HG03139 (cell line): Measurements from ENCODE around the gene KLRD1.
A peak's percentile ranks its signal among the peaks of the same experiment; 100 is the strongest.
"Not testable (repeated sequence)": the region's sequence is repeated elsewhere in the genome, so short reads cannot be mapped to it uniquely, and the experiment has no call there.

Experiments used
- ATAC-seq: cut with Tn5 transposase; IDR thresholded peaks from one replicate; pipeline ENCODE4 v1.9.1; 2021; ENCODE audit not compliant: unreplicated experiment

The KLRD1 gene

DNA sequence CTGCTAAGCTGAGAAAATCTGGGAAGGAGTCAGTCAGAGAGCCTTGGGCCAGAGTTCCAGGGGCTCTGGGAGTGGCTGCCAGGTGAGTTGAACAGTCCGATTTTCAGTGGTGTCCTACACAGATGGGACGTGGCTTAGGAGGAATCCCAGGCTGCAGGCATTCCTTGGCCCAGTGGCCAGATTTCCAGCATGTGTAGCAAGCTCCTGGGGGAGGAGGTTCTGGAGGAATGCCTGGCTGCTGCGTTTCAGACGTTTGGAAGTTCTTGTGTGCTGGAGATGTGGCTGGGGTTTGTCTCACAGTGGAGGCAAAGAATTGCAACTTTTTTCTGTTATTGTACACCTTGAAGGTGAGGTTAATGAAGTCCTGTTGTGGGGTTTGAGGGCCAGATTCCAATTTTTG, 28.5 kb downstream of the KLRD1 start:
- ATAC-seq: not testable (repeated sequence)

DNA sequence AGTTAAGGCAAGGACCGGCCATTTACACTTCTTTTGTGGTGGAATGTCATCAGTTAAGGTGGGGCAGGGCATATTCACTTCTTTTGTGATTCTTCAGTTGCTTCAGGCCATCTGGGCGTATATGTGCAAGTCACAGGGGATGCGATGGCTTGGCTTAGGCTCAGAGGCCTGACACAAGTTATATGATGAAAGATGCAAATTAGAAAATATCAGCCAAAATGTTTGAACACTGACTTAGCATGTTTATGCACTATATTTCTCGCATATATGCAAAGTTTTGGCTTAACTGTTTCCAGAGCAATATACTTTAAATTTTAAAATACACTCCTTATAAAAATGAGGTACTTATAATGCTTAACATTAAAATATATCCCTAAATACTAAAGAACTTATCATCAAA, 30.8 kb downstream of the KLRD1 start:
- ATAC-seq: not testable (repeated sequence)

DNA sequence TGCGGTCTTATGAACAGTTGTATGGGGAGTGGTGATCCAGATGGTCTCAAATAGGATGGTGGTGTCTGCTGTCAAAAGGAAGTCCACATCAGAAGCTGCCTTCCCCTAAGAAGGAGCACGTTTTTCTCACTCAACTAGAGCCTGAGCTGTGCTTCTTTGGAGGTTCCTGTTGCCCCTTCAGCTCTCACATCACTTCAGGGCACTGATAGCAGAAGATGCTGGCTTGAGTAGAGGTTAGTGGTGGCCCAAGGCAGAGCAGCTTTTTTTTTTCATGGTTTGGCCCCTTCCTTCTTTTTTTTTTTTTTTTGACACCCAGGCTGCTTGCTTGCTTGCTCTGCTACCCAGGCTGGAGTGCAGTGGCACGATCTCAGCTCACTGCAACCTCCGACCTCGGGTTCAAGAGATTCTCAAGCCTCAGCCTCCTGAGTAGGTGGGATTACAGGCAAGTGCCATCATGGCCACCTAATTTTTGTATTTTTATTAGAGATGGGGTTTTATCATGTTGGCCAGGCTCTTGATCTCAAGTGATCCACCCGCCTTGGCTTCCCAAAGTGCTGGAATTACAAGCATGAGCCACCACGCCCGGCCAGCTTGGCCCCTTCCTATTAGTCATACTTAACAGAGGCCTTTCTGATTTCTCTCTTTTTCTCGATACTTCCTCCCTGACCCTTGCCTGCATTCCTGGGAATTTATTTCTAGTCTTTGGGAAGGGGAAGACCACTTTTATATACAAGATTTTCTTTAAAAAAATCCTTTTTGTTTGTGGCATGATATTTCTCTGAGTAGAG, 31.6 kb downstream of the KLRD1 start:
- ATAC-seq: no peak

DNA sequence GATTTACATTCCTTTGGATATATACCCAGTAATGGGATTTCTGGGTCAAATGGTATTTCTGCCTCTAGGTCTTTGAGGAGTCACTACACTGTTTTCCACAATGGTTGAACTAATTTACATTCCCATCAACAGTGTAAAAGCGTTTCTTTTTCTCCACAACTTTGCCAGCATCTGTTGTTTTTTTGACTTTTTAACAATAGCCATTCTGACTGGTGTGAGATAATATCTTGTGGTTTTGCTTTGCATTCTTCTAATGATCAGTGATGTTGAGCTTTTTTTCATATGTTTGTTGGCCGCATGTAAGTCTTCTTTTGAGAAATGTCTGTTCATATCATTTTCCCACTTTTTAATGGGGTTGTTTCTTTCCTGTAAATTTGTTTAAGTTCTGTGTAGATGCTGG, 33.3 kb downstream of the KLRD1 start:
- ATAC-seq: not testable (repeated sequence)

DNA sequence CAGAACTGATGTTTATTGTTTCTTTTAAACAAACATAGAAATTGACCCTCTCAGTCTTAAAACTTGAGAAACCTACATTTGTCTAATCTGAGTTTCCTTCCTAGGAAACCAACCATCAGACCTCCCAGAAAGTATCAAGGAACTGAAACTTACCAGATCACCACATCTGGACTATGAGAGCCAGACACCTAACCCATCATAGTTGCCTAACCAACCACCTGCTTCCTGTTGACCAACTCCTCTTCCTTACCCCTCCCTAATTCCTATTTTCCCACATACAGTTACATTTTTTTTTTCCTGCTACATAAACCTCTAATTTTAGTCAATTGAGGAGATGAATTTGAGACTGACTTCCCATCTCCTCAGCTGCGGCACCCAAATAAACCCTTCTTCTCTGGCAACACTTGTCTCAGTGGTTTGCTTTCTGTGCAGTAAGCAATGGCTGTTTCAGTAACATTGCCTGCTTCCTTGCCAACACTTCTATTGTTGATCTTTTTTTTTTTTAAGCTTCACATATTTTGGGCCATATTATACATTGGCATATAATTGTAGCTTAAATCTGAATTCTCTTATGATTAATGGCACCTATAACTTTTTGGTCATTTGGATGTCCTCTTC, 34.3 kb downstream of the KLRD1 start:
- no peak for ATAC-seq

DNA sequence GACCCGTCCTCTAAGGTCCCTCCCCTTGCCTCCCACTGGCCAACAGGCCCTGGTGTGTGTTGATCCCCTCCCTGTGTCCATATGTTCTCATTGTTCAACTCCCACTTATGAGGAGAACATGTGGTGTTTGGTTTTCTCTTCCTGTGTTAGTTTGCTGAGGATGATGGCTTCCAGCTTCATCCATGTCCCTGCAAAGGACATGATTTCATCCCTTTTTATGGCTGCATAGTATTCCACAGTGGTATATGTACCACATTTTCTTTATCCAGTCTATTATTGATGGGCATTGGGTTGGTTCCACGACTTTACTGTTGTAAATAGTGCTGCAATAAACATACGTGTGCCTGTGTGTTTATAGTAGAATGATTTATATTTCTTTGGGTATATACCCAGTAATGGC, 43.8 kb downstream of the KLRD1 start:
- ATAC-seq: not testable (repeated sequence)

DNA sequence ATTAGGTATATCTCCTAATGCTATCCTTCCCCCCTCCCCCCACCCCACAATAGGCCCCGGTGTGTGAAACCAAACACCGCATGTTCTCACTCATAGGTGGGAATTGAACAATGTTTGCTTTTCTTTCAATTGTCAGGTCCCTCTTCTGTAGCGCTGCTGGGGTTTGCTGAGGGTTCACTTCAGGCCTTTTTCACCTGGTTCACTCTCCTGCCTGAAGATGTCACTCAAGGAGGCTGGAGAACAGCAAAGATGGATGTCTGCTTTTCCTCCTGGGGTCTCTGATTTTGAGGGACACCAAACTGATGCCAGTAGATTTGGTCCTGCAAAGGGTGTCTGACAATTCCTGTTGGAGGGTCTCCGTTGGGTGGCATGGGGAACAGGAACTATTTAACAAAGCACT, 46.4 kb downstream of the KLRD1 start:
- no peak for ATAC-seq

DNA sequence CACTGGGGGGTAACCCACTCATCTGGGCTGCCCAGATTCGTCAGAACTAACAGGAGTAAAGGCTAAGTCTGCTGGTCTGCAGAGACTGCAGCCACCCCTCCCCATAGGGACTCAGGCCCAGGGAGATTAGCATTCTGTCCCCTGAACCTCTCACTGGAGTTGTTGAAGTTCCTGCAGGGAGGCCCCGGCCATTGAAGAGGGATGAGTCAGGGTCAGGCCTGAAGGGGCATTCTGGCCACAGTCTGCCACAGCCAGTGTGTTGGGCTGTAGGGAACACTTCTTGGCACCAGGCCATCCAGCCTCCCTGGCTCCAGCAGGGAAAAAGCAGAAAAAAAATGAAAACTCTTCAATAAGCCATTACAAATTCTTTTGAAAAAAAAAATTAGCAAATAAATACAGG, 46.8 kb downstream of the KLRD1 start:
- no peak for ATAC-seq

DNA sequence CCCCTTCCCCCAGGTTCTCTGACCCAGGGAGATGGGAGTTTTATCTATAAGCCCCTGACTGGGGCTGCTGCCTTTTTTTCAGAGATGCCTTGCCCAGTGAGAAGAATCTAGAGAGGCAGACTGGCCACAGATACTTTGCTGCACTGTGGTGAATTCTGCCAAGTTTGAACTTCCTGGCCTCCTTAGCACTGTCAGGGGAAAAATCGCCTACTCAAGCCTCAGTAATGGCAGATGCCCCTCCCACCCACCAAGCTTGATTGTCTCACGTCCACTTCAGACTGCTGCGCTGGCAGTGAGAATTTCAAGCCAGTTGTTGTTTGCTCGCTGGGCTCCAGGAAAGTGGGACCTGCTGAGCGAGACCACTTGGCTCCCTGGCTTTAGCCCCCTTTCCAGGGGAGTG, 50.5 kb downstream of the KLRD1 start:
- no peak for ATAC-seq

DNA sequence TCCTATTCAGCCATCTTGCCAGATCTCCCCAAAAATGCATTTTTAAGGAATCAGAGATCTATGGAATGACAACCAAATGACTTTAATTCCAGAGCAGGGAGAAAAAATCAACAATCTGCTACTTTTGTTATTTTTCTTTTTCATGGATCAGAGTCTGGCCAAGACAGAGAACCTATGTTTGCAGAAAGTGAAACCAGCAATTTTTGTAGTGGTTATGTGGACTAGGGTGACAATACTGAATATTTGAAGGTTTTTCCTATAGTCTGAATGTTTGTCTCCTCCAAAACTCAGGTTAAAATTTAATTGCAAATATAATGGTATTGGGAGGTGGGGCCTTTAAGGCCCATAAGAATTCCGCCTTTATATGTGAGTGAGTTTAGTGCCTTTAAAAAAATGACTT, 51.3 kb downstream of the KLRD1 start:
- no peak for ATAC-seq

DNA sequence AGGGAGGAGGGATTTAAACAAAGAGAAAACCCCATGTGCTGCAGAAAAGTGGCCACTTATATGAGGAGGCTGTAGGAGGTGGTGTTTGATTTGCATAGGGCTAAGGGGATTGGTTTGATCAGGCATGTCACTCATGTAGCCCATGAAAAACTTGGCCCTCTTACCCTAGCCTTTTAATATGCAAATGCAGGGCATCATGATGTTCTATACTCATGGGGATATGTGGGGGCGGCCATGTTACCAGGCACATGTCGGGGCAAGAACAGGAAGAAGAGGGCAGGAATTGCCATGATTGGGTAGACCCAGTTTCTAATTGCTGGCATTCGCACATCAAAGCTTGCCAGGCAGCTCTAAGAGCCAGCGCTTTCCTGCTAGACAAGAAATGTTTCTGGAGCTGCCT, 53.4 kb downstream of the KLRD1 start:
- ATAC-seq: no peak

DNA sequence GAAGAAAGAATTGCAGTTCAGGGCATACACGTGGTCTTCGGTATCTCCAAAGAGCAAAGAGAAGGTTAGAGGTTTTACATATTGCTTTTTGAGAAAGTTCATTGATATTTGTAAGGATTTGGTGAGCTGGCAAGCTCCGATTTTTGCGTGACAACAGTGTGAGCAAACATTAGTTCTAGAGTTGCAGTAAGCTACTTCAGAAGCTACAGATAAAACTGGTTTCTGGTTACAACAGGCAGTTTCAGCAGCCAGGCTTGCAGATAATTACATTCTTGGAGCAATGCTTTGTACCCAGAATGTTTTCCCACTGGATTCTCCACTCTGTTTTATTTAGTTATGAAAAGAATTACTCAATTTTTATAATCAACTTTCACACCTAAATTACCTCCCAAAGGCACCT, 54.0 kb downstream of the KLRD1 start:
- ATAC-seq: no peak

DNA sequence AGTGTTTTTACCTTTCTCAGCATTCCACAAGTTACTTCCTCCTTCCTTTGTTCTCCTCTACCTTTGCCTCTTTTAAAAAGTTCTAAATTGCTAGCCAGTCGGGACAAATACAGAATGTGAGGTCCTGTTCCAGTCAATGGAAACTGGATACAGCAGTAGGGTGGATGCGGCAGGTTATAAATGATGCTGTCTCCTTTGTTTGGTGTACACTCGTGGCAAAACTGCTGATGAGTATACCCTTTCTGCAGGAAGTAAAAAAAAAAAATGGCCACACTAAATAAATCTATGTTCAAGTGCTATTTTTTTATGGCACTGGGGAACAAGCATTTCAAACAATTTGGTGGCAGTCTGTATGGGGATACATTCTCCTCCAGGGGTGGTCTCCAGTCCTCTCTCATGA, 54.7 kb downstream of the KLRD1 start:
- ATAC-seq: no peak

DNA sequence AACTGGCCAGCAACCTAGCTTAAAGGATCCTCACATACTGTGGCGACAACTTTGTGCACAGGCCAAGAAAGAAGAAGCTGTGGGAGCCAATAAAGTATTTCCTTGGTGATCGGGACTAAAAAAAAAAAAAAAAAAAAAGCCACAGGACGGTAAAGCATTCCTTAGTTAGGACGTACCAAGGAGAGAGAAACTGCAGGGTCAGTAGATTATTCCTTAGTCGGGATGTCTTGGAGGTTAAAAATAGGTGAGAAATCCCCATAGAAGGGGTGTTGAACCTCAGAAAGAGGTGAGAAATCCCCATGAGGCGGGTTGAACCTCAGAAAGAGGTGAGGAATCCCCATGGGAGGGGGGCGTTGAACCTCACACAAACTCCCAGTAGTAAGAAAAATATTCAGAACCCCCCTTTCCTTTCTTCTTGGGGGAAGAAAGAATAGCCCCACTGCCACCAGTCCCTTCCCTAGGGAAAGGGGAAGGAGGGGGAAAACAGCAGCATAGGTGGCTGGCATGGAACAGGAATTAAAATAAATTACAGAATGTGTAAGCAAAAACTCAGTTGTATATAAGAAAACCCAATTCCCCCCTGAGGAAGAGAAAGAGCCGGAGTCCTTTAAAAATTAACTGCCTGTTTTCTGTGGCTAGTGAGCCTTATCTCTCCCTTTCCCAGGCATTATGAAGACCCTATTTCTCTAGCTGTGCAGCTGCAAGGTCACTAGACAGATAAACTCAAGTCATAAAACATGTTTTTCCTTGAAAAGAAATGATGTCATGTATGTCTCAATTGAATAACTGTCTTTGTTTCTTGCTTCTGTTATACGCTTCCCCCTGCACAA, 55.4 kb downstream of the KLRD1 start:
- ATAC-seq: no peak

DNA sequence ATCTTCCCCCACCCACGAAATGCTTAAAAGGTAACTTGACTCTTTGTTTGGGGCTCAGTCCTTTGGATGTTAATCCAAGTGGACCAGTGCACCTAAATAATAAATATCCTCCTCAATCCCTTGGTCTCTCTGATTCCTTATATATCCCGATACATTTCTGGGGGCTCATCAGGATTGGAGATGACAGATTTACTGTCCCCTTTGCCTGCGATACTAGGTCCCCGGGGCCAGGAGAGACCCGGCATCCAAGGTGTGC, 55.9 kb downstream of the KLRD1 start:
- ATAC-seq: no peak

DNA sequence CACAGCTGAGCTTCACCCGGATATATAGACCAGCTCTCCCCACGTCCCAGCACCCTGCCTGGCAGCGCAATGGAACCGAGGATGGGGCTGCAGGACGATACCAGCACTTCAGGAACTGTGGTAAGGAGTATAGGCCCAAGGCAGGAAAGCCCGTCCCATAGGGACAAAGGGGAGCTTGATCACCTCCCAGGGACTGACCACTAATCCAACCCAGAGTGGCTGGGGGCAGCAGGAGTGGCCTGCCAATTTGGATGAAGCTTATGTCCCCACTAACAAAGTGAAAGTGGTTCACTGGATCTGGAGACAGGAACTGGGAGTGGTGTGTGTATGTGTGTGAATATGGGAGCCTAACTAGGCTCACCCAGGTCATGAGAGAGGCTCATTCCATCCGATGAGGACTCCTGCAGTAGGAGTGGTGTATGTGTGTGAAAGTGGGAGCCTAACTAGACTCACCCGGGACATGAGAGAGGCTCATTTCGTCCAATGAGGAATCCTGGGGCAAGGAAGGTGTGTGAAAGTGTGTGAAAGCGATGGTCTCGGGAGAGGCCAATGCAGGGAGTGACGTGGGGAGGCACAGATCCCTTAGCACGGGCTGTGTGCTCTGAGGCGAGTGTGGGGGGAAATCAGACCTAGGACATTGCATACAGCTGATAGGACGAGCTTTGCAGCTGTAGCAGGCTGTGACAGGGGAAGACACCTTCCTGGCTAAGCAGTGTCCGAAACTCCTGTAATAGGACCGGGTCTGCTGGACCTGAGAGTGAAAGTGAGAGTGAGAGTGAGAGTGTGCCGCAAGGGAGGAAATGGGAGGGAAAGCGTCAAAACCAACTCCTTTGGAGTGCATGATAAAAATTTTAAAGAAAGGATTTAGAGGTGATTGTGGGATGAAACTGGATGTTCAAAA, 56.5 kb downstream of the KLRD1 start:
- peak; percentile 88 for ATAC-seq

DNA sequence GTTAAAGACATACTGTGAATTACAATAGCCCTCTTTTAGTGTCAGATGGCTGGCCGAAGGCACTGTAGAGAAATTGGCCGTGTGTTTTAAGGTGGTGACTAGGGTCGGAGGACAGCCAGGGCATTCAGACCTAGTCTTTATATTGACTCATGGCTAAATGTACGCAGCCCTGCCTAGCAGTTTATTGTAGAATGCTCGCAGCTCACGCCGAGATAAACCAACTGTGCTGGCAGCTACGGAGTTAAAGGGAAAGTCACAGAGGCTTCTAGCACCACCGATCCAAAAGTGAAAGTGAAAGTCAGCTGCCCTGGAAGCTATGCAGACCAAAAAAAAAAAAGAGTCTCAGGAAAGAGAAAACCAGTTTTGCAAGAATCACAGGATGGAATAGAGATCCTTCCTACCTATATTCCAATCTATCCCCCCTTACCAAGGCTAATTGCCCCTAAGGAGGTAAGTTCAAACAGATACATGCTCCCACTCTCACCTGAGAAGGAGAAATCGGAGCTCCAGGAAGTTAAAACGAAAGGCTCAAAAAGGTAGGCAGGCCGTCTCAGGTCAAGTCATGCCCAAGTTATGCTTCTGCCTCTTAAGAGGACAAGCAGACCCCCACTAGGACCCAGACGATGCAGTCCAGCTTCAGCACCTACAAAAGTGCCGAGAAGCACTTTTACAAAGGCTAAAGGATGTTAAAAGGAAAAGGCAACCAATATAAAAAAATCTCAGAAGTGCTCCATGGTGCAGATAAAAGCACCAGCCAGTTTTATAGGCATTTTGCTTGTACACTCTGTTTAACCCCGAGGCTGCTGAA, 57.3 kb downstream of the KLRD1 start:
- peak; percentile 34 for ATAC-seq

DNA sequence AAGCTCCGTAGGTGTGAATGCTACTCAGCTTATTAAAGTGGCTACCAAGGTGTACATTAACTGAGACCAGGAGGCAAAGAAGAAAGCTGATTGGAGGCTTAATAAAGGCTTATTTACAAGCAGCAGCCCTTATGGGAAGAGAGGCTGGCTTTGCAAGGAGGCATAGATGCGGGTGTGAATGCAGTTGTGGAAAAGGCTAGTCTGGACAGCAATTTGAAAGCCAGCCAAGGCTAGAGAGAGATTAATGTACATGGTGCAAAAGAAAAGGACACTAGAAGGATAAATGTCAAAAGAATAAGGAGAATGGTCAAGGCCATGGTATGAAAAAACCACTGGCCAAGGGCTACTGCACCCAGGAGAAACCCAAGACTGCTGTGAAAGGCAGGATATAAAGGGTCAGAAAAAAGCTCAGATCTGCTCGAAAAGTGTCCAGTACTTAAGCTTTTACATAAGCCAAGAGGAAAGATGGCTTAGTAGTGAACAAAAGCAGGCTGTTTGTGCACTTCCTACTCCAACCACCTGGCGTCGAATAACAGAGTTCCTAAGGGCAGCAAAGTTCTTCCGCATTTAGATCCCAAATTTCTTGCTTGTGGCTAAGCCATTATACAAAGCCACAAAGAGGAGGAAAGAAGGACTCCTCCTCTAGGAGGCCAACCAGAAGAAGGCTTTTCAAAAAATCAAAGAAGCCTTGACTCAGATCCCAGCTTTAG, 58.2 kb downstream of the KLRD1 start:
- no peak for ATAC-seq

DNA sequence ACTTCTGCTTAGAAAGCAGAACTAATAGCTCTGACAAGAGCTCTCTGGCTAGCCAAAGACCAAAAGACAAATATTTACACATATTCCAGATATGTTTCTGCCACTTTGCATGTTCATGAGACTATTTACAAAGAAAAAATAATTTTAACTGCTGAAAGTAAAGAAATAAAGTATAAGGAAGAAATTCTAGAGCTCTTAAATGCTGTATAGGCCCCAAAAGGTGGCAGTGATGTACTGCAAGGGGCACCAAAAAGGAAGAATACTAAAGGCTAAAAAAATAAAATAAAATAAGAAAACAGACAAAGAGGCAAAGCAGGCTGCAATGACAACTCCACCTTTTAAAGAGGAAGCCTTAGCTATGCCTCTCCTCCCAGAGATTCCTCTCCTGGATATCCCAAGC, 59.2 kb downstream of the KLRD1 start:
- ATAC-seq: no peak

DNA sequence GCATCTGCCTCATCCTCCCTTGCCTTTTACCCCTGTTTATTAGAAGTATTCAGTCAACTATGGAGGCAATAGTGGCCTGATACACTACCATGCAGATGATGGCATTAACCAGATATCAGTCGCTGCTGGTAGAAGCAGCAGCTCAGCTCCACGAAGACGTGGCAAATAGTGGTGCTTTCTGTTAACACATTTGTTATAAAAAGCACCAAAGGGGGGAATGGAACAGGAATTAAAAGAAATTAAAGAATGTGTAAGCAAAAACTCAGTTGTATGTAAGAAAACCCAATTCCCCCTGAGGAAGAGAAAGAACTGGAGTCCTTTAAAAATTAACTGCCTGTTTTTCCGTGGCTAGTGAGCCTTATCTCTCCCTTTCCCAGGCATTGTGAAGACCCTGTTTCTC, 60.0 kb downstream of the KLRD1 start:
- not testable (repeated sequence) for ATAC-seq
